Body of pancreas (tissue), 4 donors: ENCODE results near the gene DNAH2.

Experiments used
- POLR2A ChIP-seq, 3 donors: fragments of 450-650 bp; IDR thresholded peaks; one replicate each; pipeline ENCODE4 v1.6.1; 2016; ENCODE audit warnings: antibody characterized with exemption in 3 of 3, mild to moderate bottlenecking in 2 of 3
- TF ChIP-seq, protein P1 (sequence below), 7 experiments: fragments of 450-650 bp in 4 of 7; fragments of 200-600 bp in 3 of 7; sonication (generic) in 3 of 7; IDR thresholded peaks; one replicate each; pipeline ENCODE4 v1.5.1; 2016 to 2019; ENCODE audit warnings: antibody characterized with exemption in 7 of 7

DNA sequence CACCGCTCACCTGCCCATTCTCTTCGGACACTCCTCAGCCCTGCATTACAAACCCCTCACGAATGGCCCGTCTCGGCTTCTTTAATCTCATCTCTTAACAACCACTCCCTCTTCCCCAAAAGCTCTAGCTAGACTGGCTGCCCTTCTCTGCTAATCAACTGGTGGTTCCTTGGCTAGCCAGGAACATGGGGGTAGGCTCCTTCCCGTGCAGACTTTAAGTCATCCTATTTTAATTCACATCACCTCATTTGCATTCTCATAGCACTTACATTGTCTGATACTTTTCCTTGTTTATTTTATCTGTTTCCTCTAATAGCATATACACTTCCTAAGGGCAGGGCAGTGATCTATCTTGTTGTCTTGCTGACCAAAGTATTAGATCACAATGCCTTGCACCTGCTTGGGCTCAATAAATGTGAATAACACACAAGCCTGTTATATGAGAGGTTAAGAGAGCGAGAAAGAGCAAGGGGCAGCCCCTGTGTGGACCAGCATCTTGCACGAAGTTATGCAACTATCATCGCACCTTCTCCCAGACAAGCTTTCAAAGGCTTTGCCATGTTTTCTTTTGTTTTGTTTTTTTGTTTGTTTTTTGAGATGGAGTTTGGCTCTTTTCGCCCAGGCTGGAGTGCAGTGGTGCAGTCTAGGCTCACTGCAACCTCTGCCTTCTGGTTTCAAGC lies 40.0 kb upstream of the DNAH2 start:
- TF ChIP-seq, protein P1, sequence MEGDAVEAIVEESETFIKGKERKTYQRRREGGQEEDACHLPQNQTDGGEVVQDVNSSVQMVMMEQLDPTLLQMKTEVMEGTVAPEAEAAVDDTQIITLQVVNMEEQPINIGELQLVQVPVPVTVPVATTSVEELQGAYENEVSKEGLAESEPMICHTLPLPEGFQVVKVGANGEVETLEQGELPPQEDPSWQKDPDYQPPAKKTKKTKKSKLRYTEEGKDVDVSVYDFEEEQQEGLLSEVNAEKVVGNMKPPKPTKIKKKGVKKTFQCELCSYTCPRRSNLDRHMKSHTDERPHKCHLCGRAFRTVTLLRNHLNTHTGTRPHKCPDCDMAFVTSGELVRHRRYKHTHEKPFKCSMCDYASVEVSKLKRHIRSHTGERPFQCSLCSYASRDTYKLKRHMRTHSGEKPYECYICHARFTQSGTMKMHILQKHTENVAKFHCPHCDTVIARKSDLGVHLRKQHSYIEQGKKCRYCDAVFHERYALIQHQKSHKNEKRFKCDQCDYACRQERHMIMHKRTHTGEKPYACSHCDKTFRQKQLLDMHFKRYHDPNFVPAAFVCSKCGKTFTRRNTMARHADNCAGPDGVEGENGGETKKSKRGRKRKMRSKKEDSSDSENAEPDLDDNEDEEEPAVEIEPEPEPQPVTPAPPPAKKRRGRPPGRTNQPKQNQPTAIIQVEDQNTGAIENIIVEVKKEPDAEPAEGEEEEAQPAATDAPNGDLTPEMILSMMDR (IDR thresholded peaks at IDR 0.05), result no peak
- TF ChIP-seq POLR2A (IDR thresholded peaks at IDR 0.05), result no peak
